ENCODE results near the gene PADI1.

Gene PADI1

GRCh38 chr1:17272646-17273045, 67.7 kb downstream of the PADI1 start:
- DNase-seq (ENCODE audit: low spot score): no peak

- DNase-seq (ENCODE audit: low spot score): no peak
These were observed 68.2 kb downstream of the PADI1 start for GRCh38 chr1:17273096-17273495.

GRCh38 chr1:17274186-17275170, 69.5 kb downstream of the PADI1 start:
- peak; percentile 87 for DNase-seq (ENCODE audit: low spot score)

- no peak for DNase-seq (ENCODE audit: low spot score)
These were observed 71.6 kb downstream of the PADI1 start for GRCh38 chr1:17276568-17276967.

GRCh38 chr1:17277511-17278159, 72.7 kb downstream of the PADI1 start:
- no peak for DNase-seq (ENCODE audit: low spot score)

- DNase-seq (ENCODE audit: low spot score): no peak
These were observed 74.3 kb downstream of the PADI1 start for GRCh38 chr1:17278996-17279830.

- DNase-seq (ENCODE audit: low spot score): no peak
These were observed 75.5 kb downstream of the PADI1 start for GRCh38 chr1:17280436-17280835.

- DNase-seq (ENCODE audit: low spot score): no peak
These were observed 76.0 kb downstream of the PADI1 start for GRCh38 chr1:17280894-17281293.

- DNase-seq (ENCODE audit: low spot score): no peak
These were observed 76.8 kb downstream of the PADI1 start for GRCh38 chr1:17281775-17282181.

GRCh38 chr1:17282836-17283235, 77.9 kb downstream of the PADI1 start:
- no peak for DNase-seq (ENCODE audit: low spot score)

GRCh38 chr1:17286646-17287045, 81.7 kb downstream of the PADI1 start:
- DNase-seq (ENCODE audit: low spot score): no peak

- DNase-seq (ENCODE audit: low spot score): peak; percentile 30
These were observed 82.3 kb downstream of the PADI1 start for GRCh38 chr1:17287130-17287776.

- DNase-seq (ENCODE audit: low spot score): no peak
These were observed 84.8 kb downstream of the PADI1 start for GRCh38 chr1:17289721-17290120.

GRCh38 chr1:17290553-17290952, 85.6 kb downstream of the PADI1 start:
- DNase-seq (ENCODE audit: low spot score): no peak

- no peak for DNase-seq (ENCODE audit: low spot score)
These were observed 87.6 kb downstream of the PADI1 start for GRCh38 chr1:17292299-17293160.

GRCh38 chr1:17293681-17294425, 88.9 kb downstream of the PADI1 start:
- peak; percentile 79 for DNase-seq (ENCODE audit: low spot score)

GRCh38 chr1:17295292-17295691, 90.4 kb downstream of the PADI1 start:
- no peak for DNase-seq (ENCODE audit: low spot score)

Data from COLO829 (cell line).